CD4-positive, alpha-beta T cell (primary cell): Measurements from ENCODE around the gene GTPBP8. TPM values are rescaled to one million over a fixed set of nuclear protein-coding genes. Genes with fewer than 3 reads are reported as not detected.
A peak's percentile ranks its signal among the peaks of the same experiment; 100 is the strongest.

Experiments used
- ATAC-seq: fragments of 200-7000 bp; cut with Tn5 transposase; one replicate; pipeline ENCODE4 v1.10.0; 2022; ENCODE audit warnings: mild to moderate bottlenecking; ENCODE audit not compliant: poor library complexity
- CTCF ChIA-PET: fragments of 350-600 bp; sonication (Branson Sonifier 250); formaldehyde crosslinking; loops from one replicate; lab custom pipeline; 2021; ENCODE audit warnings: antibody characterized with exemption, inconsistent platforms; lab: Charles Lee
- POLR2A ChIA-PET: fragments of 350-600 bp; sonication (Branson Sonifier 250); formaldehyde crosslinking; loops from one replicate; lab custom pipeline; 2021; ENCODE audit warnings: antibody characterized with exemption, inconsistent platforms; lab: Charles Lee
- DNase-seq, 14 experiments: peaks; one replicate each; pipeline ENCODE4 v3.0.0-alpha.2; 2013 to 2020; ENCODE audit warnings: mixed read lengths in 2 of 14
- H3K27ac ChIP-seq, 2 donors: one replicate each; pipeline versions ENCODE4 v1.5.1 to v1.7.0; 2013; ENCODE audit warnings: low read length in 2 of 2, low read depth in 1 of 2, mild to moderate bottlenecking in 1 of 2
- H3K27me3 ChIP-seq, 2 experiments: 1 replicate in 1 of 2; 2 replicates in 1 of 2; pipeline versions ENCODE4 v1.6.1 to v1.7.0; 2013; ENCODE audit warnings: low read length in 2 of 2, control low read depth in 1 of 2, mild to moderate bottlenecking in 1 of 2, moderate library complexity in 1 of 2; ENCODE audit not compliant: insufficient read depth in 2 of 2, control insufficient read depth in 1 of 2
- H3K36me3 ChIP-seq: one replicate; pipeline ENCODE4 v1.6.1; 2013; ENCODE audit warnings: low read length, control low read depth; ENCODE audit not compliant: insufficient read depth
- H3K4me1 ChIP-seq: one replicate; pipeline ENCODE4 v1.6.1; 2013; ENCODE audit warnings: low read length, control low read depth; ENCODE audit not compliant: insufficient read depth
- H3K4me3 ChIP-seq: one replicate; pipeline ENCODE4 v1.5.1; 2013; ENCODE audit warnings: mild to moderate bottlenecking, low read length, moderate library complexity
- H3K9me3 ChIP-seq, 2 experiments: 1 replicate in 1 of 2; 2 replicates in 1 of 2; pipeline versions ENCODE4 v1.6.1 to v1.7.0; 2013; ENCODE audit warnings: low read length in 2 of 2, mild to moderate bottlenecking in 2 of 2, control low read depth in 1 of 2, moderate library complexity in 1 of 2; ENCODE audit not compliant: control insufficient read depth in 1 of 2, insufficient read depth in 1 of 2
- H3K27ac Mint-ChIP-seq: one replicate; pipeline ENCODE4 v1.8.0; 2020; ENCODE audit warnings: mixed read lengths
- H3K27me3 Mint-ChIP-seq: one replicate; pipeline ENCODE4 v1.8.0; 2021; ENCODE audit warnings: mixed read lengths
- H3K36me3 Mint-ChIP-seq: one replicate; pipeline ENCODE4 v1.8.0; 2021; ENCODE audit warnings: low read depth, mixed read lengths
- H3K4me1 Mint-ChIP-seq: one replicate; pipeline ENCODE4 v1.8.0; 2021; ENCODE audit warnings: low read depth, mixed read lengths
- H3K4me3 Mint-ChIP-seq: one replicate; pipeline ENCODE4 v1.8.0; 2020; ENCODE audit warnings: mild to moderate bottlenecking, mixed read lengths
- H3K9me3 Mint-ChIP-seq: one replicate; pipeline ENCODE4 v1.8.0; 2020; ENCODE audit warnings: mixed read lengths
- CTCF ChIP-seq: fragments of 200-600 bp; IDR thresholded peaks from one replicate; pipeline ENCODE4 v1.8.0; 2022; ENCODE audit warnings: antibody characterized with exemption, mild to moderate bottlenecking
- intact Hi-C, 2 experiments: fragments of 100-400 bp; cut with DNase I in 1 of 2; cut with micrococcal nuclease in 1 of 2; formaldehyde crosslinking; loops; one replicate each; pipeline versions ENCODE4 v1.15.1 to v1.9.0; 2023 to 2025; cut with DNase I, micrococcal nuclease
- total RNA-seq, 174 experiments: library from RNA in 2 of 174; stranded (reverse) in 2 of 174; gene quantifications; one replicate each; pipeline ENCODE4 v1.2.3 and lab custom pipeline; 2021 to 2026

The GTPBP8 gene
- total RNA-seq, 2 experiments from 2014 or later = 27.0 to 30.3 TPM

GRCh38 chr3:112974178-112974517 lies 16.6 kb upstream of the GTPBP8 start:
- no peak for TF ChIP-seq CTCF
- DNase-seq (peak in 1 of 14 experiments; percentile 24), ATAC-seq (no peak)
- CTCF ChIA-PET = interaction anchor here (1.2 kb wide), 2 partner anchors 17 to 61 kb away, joined by 3 read pairs; partner anchors contain the start of gene GTPBP8
- Histone ChIP-seq H3K36me3 (no peaks in the 10 kb centered on the region), H3K4me3 (peak overlapping the region; percentile 65), H3K27ac (peak overlapping the region; percentile 62 to 69), H3K27me3 (no peaks in the 10 kb centered on the region), H3K4me1 (peaks cover 34% of the 10 kb centered on the region), H3K9me3 (no peaks in the 10 kb centered on the region)
- Mint-ChIP-seq H3K4me1 (peaks cover 90% of the 10 kb centered on the region), H3K27ac (peak overlapping the region; percentile 94), H3K9me3 (no peaks in the 10 kb centered on the region), H3K36me3 (peaks cover 9% of the 10 kb centered on the region), H3K27me3 (no peaks in the 10 kb centered on the region), H3K4me3 (peak overlapping the region; percentile 92)
- intact Hi-C loops = loop anchor here in 1 of 2 experiments (10.0 kb wide), 1 partner anchor 409 kb away; the partner anchor contains the start of genes ATG3 and SLC35A5
- POLR2A ChIA-PET = interaction anchor here (0.8 to 2.6 kb wide), 10 partner anchors 11 to 239 kb away, joined by 3 to 16 read pairs (median 4); partner anchors contain the start of gene GTPBP8

- Mint-ChIP-seq H3K27ac (peak within 1 kb of the TSS; percentile 94), H3K9me3 (no peaks in the 10 kb centered on the region), H3K36me3 (peaks cover 9% of the 10 kb centered on the region), H3K4me1 (peaks cover 89% of the 10 kb centered on the region), H3K4me3 (peak within 1 kb of the TSS; percentile 92), H3K27me3 (no peaks in the 10 kb centered on the region)
- ChIA-PET CTCF (interaction anchor here (0.6 to 1.4 kb wide), 7 partner anchors 9 to 332 kb away, joined by 3 to 5 read pairs (median 3); partner anchors contain the start of gene GTPBP8), POLR2A (interaction anchor here (0.9 to 2.6 kb wide), 10 partner anchors 9 to 996 kb away, joined by 3 to 16 read pairs (median 5); partner anchors contain the start of genes ABHD10 and GTPBP8)
- ATAC-seq (peak; percentile 51), DNase-seq (peak in 4 of 14 experiments; percentile 21 to 57 (median 52))
- intact Hi-C loops = loop anchor here in 1 of 2 experiments (5.0 to 10.0 kb wide), 3 partner anchors 33 to 410 kb away; partner anchors contain the start of genes ATG3 and SLC35A5
- Histone ChIP-seq H3K36me3 (no peaks in the 10 kb centered on the region), H3K9me3 (no peaks in the 10 kb centered on the region), H3K27me3 (no peaks in the 10 kb centered on the region), H3K4me1 (peaks cover 27% of the 10 kb centered on the region), H3K4me3 (peak within 1 kb of the TSS; percentile 65), H3K27ac (peak within 1 kb of the TSS; percentile 62 to 69)
- no peak for TF ChIP-seq CTCF
These were observed 15.9 kb upstream of the GTPBP8 start, which contains the start of gene CD200R1 for GRCh38 chr3:112974894-112975293. Gene CD200R1 (minus strand): TSS chr3:112975103. CDS start chr3:112974857, 246 bp downstream.

- Histone ChIP-seq H3K4me3 (peak overlapping the region; percentile 4), H3K27me3 (no peaks in the 10 kb centered on the region), H3K27ac (peak overlapping the region; percentile 6 to 62), H3K4me1 (peaks cover 26% of the 10 kb centered on the region), H3K9me3 (no peaks in the 10 kb centered on the region), H3K36me3 (no peaks in the 10 kb centered on the region)
- POLR2A ChIA-PET = interaction anchor here (0.7 to 1.4 kb wide), 3 partner anchors 15 to 32 kb away, joined by 3 to 4 read pairs (median 3); partner anchors contain the start of gene GTPBP8
- Mint-ChIP-seq H3K27me3 (no peaks in the 10 kb centered on the region), H3K27ac (peak overlapping the region; percentile 94), H3K9me3 (no peaks in the 10 kb centered on the region), H3K4me1 (peaks cover 78% of the 10 kb centered on the region), H3K4me3 (peak overlapping the region; percentile 92), H3K36me3 (peaks cover 9% of the 10 kb centered on the region)
- intact Hi-C loops = loop anchor here in 1 of 2 experiments (5.0 to 10.0 kb wide), 3 partner anchors 34 to 411 kb away; partner anchors contain the start of genes ATG3 and SLC35A5
- ATAC-seq (no peak), DNase-seq (peak in 1 of 14 experiments; percentile 20)
- no peak for TF ChIP-seq CTCF
- CTCF ChIA-PET = interaction anchor here (0.7 to 1.4 kb wide), 5 partner anchors 26 to 333 kb away, joined by 3 to 5 read pairs (median 4); a partner anchor contains a TSS
These were observed 14.8 kb upstream of the GTPBP8 start for GRCh38 chr3:112976001-112976400.
